H7 (cell line): ENCODE results near the gene MMADHC. TPM values are rescaled to one million over a fixed set of nuclear protein-coding genes. Genes with fewer than 3 reads are reported as not detected.

Source experiments
- DNase-seq: peaks from one replicate; pipeline ENCODE4 v3.0.0; 2012
- H3K27me3 ChIP-seq: 2 replicates; pipeline ENCODE4 v1.6.0; 2011; ENCODE audit warnings: mild to moderate bottlenecking, low read length; ENCODE audit not compliant: control insufficient read depth, insufficient read depth
- H3K36me3 ChIP-seq: replicated peaks from 2 replicates; pipeline ENCODE4 v1.5.1; 2011; ENCODE audit warnings: low read length; ENCODE audit not compliant: control insufficient read depth, insufficient read depth
- H3K4me3 ChIP-seq: 2 replicates; pipeline ENCODE4 v1.5.1; 2011; ENCODE audit warnings: low read depth, mild to moderate bottlenecking, control low read depth, low read length, moderate library complexity; ENCODE audit not compliant: insufficient read depth
- total RNA-seq: library from RNA; depleted of rRNA; stranded (reverse); fragments of >200 nt; shearing (Covaris generic); gene quantifications from 2 replicates; pipeline ENCODE4 v1.2.3, GENCODE V29; 2014

MMADHC gene
- total RNA-seq, 1 experiment from 2014 or later, result 166 TPM

DNA sequence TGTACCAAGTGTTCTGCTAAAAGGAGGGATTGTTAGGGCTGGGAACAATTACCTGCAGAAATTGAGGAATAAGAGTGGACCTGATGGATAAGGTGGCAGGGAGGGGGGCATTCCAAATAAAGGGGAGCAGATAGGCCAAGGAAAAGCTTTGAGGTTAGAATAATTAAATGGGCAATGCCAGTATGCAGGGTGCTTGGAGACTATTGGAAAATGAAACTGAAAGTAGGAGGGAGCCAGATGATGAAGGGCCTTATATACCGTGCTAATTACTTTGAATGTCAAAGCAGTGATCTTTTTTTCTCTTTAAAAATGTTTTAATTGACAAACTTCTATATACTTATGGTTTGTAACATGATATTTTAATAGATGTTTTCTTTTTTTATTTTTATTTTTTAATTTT is 42.9 kb downstream of the MMADHC start:
- H3K36me3 ChIP-seq, result no peaks in the 10 kb centered on the region
- DNase-seq, result no peak
- H3K27me3 ChIP-seq, result no peaks in the 10 kb centered on the region
- no peak overlapping the region for H3K4me3 ChIP-seq

DNA sequence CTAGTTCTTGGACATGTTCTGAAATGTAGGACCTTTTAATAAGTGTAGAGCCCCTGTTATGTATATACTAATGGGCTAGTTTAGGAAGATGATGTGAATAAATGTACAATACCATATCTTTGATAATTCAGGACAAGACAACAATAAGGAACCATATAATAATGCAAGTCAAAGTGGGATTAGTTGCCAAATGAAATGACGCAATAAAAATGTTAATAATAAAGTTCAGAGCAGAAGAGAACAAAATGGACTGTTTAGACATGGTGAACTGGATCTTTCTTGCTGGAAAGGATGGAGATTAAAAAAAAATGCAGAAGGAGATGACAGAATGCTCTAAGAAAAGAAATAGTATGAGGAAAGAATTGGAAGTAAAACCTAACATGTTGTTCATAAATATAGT is 43.7 kb downstream of the MMADHC start:
- DNase-seq, result no peak
- Histone ChIP-seq H3K4me3 (no peak overlapping the region), H3K36me3 (no peaks in the 10 kb centered on the region), H3K27me3 (no peaks in the 10 kb centered on the region)

DNA sequence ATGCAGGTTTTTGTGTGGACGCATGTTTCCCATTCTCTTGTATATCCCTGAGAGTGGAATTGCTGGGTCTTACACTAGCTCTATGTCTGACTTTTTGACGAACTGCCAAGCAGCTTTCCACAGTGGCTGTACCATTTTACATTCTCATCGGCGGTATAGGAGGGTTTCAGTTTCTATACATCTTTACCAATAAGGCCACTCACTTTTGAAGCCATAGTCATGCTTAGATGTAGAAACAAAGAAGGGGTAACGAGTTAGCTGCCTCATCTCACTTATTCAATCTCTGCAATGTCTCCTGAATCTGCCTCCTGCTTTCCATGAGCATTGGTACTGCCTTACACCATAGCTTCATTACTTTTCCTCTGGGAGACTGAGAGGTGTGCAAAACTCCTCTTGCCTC is 47.4 kb downstream of the MMADHC start:
- DNase-seq, result no peak
- no peak overlapping the region for H3K4me3 ChIP-seq
- no peaks in the 10 kb centered on the region for H3K36me3 ChIP-seq
- no peaks in the 10 kb centered on the region for H3K27me3 ChIP-seq

DNA sequence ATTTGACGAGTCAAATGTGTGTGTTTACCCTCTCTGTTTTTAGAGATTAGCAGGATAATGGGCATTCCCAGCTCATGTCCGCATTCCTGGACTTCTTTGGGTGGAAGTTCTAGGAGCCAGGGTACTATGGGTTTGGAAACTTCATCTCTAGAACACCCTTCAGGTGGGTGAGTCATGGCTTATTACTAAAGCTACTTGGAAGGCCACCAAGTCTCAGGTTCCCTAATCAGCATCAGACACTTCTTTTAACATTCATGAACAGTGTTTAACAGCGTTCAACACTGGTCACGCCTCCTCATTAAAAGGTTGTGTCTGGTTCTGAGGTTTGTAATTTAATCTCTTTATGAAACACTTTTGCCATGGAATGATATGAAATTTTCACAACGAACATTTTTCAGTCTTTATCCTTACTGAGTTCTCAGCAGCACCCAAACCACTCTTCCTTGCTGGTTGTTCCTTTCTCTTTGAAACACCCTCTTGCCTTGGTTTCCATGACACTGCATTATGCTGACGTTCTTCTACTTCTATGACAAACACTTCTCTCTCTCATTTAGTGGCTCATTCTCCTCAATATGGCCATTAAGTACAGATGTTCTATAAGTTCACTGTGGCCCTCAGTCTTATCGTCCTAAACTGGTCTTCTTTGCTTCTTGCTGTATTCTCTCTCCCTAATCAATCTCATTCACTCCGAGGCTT is 49.3 kb downstream of the MMADHC start:
- H3K4me3 ChIP-seq, result no peak overlapping the region
- H3K27me3 ChIP-seq, result no peaks in the 10 kb centered on the region
- DNase-seq, result no peak
- no peaks in the 10 kb centered on the region for H3K36me3 ChIP-seq

DNA sequence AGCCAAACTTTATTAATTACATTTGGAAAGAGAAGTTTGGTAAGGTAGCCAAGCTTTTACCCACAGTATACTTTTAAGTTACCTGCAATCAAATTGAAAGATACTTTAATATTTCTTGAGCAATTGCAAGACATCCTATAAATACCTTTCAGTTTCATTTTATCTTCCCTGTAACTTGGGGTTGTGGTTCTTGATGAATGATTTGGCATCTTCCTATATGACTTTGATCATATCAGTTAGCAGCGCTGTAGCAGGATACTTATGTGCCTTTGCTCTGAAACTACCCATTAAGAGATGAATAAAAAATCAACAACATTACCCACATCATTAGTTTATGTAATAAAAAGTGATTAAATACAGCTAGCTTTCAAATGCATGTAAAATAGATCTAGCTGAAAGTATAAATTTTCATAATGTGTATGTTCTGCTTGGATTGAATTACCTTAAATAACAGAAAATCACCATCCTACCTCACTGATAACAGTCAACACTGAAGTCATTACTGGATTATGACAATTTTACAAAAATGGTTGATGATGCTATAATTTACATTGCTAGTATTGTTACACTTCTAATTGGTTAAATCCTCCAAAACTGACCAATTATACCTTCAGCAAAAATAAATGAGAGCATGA is 50.4 kb downstream of the MMADHC start:
- no peak overlapping the region for H3K4me3 ChIP-seq
- H3K27me3 ChIP-seq, result no peaks in the 10 kb centered on the region
- no peak for DNase-seq
- no peaks in the 10 kb centered on the region for H3K36me3 ChIP-seq

DNA sequence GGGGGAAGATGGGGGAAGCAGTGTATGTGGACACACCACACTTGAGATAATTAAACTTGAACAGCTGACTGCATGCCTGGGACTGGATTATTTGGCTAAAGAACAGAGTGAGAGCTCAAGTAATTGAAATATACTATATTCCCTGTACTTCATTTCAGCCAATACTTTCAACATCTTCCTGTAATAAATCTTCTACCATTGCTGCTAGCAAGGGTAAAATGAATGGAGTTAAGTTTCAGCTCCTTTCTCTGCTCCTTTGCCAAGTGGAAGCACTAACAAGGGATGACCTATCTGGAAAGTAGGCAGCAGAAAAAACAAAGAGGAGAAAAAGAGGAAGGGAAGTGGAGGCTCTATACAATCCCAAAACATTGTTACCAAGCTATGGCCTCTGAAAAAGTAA is 50.9 kb downstream of the MMADHC start:
- no peak for DNase-seq
- no peaks in the 10 kb centered on the region for H3K36me3 ChIP-seq
- no peak overlapping the region for H3K4me3 ChIP-seq
- no peaks in the 10 kb centered on the region for H3K27me3 ChIP-seq

DNA sequence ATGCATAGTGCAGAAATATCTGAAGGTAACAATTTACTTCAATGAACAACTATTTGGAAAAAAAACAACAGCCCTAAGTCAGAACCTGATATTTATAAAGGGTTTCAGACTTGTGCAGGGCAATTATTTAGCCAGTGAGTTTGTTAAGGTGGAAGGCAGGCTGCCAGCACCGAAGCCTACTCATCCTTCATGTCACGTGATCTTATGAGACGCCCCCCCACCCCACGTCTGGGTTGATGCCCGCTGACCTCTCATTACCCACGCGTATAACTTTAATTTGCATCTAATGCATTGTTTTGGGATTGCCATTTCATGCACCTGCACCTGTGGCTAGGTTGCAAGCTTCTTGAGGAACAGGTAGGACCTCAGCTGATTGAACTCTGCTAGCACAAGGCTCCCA is 52.9 kb downstream of the MMADHC start:
- no peak for DNase-seq
- Histone ChIP-seq H3K27me3 (no peaks in the 10 kb centered on the region), H3K36me3 (no peaks in the 10 kb centered on the region), H3K4me3 (no peak overlapping the region)

DNA sequence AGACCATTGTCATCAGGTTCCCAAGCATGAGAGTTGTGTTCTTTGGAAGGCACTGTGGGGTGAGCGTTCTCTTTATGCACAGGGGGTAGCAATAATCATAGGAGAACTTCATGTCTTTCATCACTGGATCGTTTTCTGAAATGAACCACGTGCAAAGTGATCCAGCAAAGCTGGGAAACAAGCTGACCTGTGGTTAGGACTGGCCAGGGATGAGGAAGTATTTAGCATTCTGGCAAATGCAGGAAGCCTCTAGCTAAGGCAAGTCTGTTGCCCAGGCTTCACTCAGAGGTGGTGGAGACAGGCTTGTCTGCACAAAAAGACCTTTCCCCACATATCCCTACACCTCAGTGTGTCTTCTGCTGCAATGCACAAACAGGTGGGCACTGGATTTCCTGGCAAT is 58.6 kb downstream of the MMADHC start:
- no peaks in the 10 kb centered on the region for H3K27me3 ChIP-seq
- no peak for DNase-seq
- no peak overlapping the region for H3K4me3 ChIP-seq
- no peaks in the 10 kb centered on the region for H3K36me3 ChIP-seq

DNA sequence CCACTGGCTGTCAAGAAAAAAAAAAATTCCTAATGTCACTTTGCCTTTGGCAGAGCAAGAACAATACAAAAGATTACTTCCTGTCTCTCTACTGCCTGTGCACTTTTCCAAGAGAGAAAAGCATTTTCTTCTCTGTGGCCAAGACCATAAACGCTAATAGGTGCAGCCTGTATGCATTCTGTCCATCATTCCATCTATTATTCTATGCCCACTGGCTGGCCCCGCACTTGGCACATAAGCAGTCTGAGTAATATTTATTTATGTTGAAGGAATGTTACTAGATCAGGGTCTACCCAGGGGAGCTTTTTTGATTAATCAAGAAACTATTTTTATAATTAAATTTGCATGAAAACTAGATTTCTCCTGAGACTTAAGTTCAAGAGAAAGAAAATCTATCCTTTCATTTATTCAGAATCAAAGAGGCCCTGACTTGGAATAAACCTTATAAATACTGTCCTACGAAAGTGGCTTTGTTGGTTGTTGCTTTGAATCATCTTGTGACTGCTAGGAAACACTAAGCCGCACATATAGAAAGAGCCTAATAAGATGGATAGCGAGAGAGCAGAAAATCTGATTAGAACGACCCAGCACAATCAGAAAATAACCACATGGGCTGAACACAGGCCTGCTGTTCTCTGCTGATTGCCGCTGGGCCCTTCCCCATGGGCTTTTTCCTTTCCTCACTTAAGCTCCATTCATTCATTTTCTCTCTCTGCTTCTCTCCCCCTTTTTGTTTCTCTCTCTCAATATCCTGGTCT is 59.4 kb downstream of the MMADHC start:
- no peak for DNase-seq
- H3K27me3 ChIP-seq, result no peaks in the 10 kb centered on the region
- H3K4me3 ChIP-seq, result no peak overlapping the region
- no peaks in the 10 kb centered on the region for H3K36me3 ChIP-seq

DNA sequence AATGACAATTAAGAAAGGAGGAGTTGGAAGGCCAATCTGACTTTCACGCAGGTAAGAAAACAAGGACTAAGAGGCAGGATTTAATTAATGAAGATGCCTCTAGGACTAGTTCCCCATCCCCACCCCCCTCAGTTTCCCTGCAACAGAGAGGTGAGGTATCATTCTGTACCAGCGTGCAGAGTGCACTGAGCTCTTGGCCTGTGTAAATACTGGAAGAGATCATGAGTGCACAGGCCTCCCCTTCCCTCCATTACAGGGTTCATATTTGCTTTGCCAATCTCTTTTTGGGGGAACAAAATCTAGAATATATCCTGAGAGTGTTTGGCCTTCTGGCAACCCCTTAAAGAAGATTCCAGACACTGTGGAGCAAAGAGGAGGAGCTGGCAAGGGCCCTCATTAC is 60.9 kb downstream of the MMADHC start:
- H3K27me3 ChIP-seq, result no peaks in the 10 kb centered on the region
- no peak for DNase-seq
- no peaks in the 10 kb centered on the region for H3K36me3 ChIP-seq
- H3K4me3 ChIP-seq, result no peak overlapping the region

DNA sequence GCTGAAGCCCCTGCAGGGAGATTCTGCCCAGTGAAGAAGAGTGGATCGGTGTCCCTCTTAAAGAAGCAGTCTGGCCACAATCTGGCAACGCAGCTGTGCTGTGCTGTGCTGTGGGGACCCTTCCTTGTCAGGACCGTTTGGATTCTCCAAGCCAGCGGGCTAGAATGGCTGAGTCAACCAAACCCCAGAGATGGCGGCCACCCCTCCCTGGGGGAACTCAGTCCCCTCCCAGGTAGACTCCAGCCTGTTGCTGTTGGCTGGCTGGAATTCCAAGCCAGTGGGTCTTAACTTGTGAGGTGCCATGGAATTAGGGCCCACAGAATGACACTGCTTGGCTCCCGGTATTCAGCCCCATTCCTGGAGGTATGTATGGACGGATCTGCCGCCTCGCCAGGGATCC is 62.3 kb downstream of the MMADHC start:
- Histone ChIP-seq H3K4me3 (no peak overlapping the region), H3K27me3 (no peaks in the 10 kb centered on the region), H3K36me3 (no peaks in the 10 kb centered on the region)
- no peak for DNase-seq
